GM19193 (cell line): ENCODE results near the gene SLC13A2.

Experiments
- POLR2A ChIP-seq: IDR thresholded peaks from 4 replicates; pipeline ENCODE4 v1.6.1; 2011; ENCODE audit not compliant: insufficient read depth, insufficient read length; ENCODE audit errors: extremely low read depth

The SLC13A2 gene

GRCh38 chr17:28473542-28473941, at the start of gene SLC13A2:
Gene SLC13A2, plus strand, starts transcription at chr17:28473644. Its CDS starts 69 bp downstream, at chr17:28473713.
- TF ChIP-seq POLR2A, result no peak

GRCh38 chr17:28425206-28425605, 48.2 kb upstream of the SLC13A2 start:
- no peak for TF ChIP-seq POLR2A

GRCh38 chr17:28426081-28426519, 47.3 kb upstream of the SLC13A2 start:
- TF ChIP-seq POLR2A, result no peak

GRCh38 chr17:28427371-28427770, 46.1 kb upstream of the SLC13A2 start:
- TF ChIP-seq POLR2A, result no peak

GRCh38 chr17:28433721-28434120, 39.7 kb upstream of the SLC13A2 start:
- no peak for TF ChIP-seq POLR2A

- no peak for TF ChIP-seq POLR2A
Measured at GRCh38 chr17:28443901-28444638, 29.4 kb upstream of the SLC13A2 start.

GRCh38 chr17:28446716-28447395, 26.6 kb upstream of the SLC13A2 start:
- no peak for TF ChIP-seq POLR2A

- TF ChIP-seq POLR2A, result no peak
Measured at GRCh38 chr17:28447396-28447760, 26.1 kb upstream of the SLC13A2 start.

GRCh38 chr17:28449859-28450258, 23.6 kb upstream of the SLC13A2 start:
- no peak for TF ChIP-seq POLR2A

- TF ChIP-seq POLR2A, result no peak
Measured at GRCh38 chr17:28457890-28458289, 15.6 kb upstream of the SLC13A2 start.

GRCh38 chr17:28460901-28461300, 12.5 kb upstream of the SLC13A2 start:
- no peak for TF ChIP-seq POLR2A

GRCh38 chr17:28466001-28466400, 7.4 kb upstream of the SLC13A2 start:
- TF ChIP-seq POLR2A, result no peak

- TF ChIP-seq POLR2A, result no peak
Measured at GRCh38 chr17:28466521-28467048, 6.9 kb upstream of the SLC13A2 start.

GRCh38 chr17:28467456-28468025, 5.9 kb upstream of the SLC13A2 start:
- TF ChIP-seq POLR2A, result no peak

- TF ChIP-seq POLR2A, result no peak
Measured at GRCh38 chr17:28468781-28469180, 4.7 kb upstream of the SLC13A2 start.

- TF ChIP-seq POLR2A, result no peak
Measured at GRCh38 chr17:28469376-28469775, 4.1 kb upstream of the SLC13A2 start.
